ENCODE results near the gene KIF3A.
A peak's percentile ranks its signal among the peaks of the same experiment; 100 is the strongest.

Gene KIF3A

GRCh38 chr5:132661231-132662003 is 75.9 kb downstream of the KIF3A start:
- DNase-seq, result peak; percentile 42 to 65 (median 54)

- peak; percentile 23 to 52 (median 36) for DNase-seq
Observed at GRCh38 chr5:132659598-132660493, 77.5 kb downstream of the KIF3A start.

DNA sequence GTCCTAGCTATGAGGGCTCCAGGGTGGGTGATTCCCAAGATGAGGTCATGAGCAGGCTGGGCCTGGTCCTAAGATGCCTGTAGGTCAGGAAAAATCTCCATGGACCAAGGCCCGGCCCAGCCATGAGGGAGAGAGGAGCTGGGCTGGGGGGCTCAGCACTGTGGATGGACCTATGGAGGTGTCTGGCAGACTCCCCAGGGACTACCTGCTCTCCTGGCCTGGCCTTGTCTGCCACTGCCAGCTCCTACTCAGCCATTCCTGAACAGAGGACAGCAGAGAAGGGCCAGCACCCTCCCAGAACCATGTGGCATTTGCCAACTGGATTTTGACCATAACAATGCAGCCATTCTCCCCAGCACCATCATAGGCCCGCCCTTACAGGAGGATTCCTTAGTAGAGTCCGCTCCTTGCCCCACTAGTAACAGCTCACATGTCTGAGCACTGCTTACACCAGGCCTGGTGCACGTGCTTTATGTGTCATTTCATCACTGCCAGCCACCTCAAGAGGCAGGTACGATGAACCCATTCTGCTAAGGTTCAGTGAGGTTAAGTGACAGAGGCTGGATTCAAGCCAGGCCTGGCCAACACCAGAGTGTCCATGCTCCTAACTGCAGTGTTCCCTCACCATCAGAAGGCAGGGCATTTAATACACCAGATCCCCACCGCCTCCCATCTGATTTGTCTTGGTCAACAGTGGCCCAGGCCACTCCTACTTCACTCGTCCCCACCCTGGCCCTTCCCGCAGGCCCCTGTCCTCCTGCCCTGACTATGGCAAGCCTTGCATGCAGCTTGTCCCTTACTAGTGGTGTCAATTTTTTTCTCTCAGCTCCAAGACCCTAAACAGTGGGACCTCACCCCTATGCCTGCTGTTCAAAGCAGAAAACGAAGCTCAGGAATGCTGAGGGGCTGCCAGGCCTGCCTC is 78.7 kb downstream of the KIF3A start:
- no peak for DNase-seq

DNA sequence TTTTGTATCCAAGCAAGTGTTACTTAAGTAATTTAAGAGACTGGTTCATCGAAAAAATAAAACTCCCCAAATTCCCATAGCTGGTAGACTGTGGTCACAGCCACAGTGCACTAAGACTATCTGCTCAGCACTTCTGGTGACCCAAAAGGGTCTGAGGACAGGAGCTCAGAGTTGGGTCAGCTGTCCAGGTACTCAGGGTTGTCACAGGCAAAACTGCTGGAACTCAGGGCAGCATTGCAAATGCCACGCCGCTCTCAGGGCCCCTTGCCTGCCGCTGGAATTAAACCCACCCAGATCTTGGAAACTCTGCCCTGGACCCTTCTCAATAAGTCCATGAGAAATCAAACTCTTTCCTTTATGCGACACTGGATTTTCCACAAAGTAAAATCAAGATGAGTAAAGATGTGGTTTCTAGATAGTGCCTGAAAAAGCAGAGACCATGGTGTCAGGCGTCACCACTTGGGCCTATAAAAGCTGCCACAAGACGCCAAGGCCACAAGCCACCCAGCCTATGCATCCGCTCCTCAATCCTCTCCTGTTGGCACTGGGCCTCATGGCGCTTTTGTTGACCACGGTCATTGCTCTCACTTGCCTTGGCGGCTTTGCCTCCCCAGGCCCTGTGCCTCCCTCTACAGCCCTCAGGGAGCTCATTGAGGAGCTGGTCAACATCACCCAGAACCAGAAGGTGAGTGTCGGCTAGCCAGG is 79.5 kb downstream of the KIF3A start, which contains the start of gene IL13:
IL13 (plus strand) TSS at position 498 of the 705 bp plus-strand sequence; CDS start at position 512, 14 bp downstream.
- DNase-seq, result no peak

DNA sequence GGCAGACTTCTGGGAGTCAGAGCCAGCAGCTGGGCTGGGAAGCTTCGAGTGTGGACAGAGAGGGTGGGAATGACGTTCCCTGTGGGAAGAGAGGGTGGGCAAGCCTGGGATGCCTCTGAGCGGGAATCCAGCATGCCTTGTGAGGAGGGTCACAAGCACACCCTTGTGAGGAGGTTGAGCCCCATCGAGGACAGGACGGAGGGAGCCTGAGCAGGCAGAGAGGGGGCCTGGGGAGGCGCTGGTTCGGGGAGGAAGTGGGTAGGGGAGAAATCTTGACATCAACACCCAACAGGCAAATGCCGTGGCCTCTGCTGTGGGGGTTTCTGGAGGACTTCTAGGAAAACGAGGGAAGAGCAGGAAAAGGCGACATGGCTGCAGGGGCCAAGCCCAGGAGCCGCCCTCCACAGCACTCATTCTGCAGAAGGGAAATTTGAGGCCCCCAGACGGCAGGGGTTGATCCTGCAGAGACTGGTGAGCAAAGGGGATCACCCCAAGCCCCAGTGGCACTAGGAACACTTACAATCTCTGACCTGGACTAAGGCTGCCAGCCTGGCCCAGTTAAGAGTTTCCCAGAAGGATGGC is 80.5 kb downstream of the KIF3A start:
- DNase-seq, result peak in 1 of 3 donors; percentile 21

- peak; percentile 56 to 79 (median 70) for DNase-seq
Observed at GRCh38 chr5:132655821-132656773, 81.2 kb downstream of the KIF3A start.

DNA sequence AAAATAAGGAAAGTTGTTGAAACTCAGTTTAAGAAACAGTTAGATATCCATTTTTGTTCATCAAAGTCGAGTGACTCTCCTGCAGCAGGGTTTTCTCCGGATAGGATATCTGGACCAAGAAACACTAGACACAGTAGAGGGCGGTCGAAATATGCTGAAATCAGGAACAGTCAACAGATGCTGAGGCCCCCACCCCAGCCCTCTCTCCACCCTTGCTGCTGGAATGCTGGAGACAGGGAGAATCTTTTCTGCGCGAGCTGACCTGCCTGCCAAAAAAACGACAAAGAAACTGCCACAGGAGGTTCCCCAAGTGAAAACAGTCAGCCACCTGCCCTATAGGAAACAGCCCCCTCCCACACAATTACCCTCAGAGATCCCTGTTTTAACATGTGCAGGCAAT is 83.6 kb downstream of the KIF3A start:
- no peak for DNase-seq

GRCh38 chr5:132651838-132652469 is 85.4 kb downstream of the KIF3A start:
- no peak for DNase-seq

DNA sequence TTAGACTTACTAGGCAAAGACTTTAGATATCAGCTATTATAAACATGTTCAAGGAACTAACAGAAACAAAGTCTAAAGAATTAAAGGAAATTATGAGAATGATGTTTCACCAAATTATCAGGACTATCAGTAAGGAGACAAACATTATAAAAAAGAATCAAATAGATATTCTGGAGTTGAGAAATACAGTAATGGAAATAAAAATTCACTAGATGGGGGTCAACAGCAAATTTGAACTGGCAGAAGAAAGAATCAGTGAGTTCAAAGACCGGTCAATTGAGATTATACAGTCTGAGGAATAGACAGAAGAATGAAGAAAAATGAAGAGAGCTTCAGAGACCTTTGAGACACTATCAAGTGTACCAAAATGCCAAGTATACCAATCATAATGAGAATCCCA is 89.0 kb downstream of the KIF3A start:
- no peak for DNase-seq

- DNase-seq, result no peak
Observed at GRCh38 chr5:132647473-132647872, 89.9 kb downstream of the KIF3A start.

- no peak for DNase-seq
Observed at GRCh38 chr5:132646583-132647266, 90.6 kb downstream of the KIF3A start.

DNA sequence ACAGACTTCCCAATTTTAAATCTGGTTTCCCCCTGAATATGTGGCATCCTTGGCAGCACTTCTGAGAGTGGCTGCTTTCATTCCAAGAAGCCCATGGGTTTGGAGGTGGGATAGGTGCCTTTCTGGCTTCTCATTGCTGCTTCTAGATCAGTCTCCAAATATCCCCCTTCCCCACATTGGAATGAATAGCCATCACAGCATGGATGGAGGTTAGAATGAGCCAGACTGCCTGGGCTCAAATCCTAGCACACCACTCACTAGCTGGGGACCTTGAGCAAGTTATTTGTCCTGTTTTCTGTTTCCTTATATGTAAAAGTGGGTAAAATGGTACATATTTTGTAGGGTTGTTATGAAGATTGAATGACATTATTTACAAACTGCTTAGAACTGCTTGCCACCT is 93.2 kb downstream of the KIF3A start:
- no peak for DNase-seq

Data from suppressor macrophage treated with lipopolysaccharide for 1 hour (primary cell).